Subcutaneous adipose tissue (tissue), 4 donors: ENCODE measurements around the gene GPR161. TPM values are rescaled to one million over a fixed set of nuclear protein-coding genes. Genes with fewer than 3 reads are reported as not detected.

ENCODE experiments used
- total RNA-seq, 4 donors: library from RNA; depleted of rRNA; stranded (reverse); fragments of >200 nt; gene quantifications; one replicate each; pipeline ENCODE4 v1.1.0, GENCODE V29; 2016
- TF ChIP-seq, protein P1 (sequence below): fragments of 450-650 bp; IDR thresholded peaks from one replicate; pipeline ENCODE4 v1.5.1; 2016; ENCODE audit warnings: low read depth, mild to moderate bottlenecking, control low read depth, antibody characterized with exemption, moderate library complexity

Gene GPR161
- total RNA-seq, 4 donors from 2014 or later, result 3.1 to 7.5 (median 4.4) TPM

GRCh38 chr1:168065506-168065905 lies 71.2 kb downstream of the GPR161 start:
- TF ChIP-seq, protein P1, sequence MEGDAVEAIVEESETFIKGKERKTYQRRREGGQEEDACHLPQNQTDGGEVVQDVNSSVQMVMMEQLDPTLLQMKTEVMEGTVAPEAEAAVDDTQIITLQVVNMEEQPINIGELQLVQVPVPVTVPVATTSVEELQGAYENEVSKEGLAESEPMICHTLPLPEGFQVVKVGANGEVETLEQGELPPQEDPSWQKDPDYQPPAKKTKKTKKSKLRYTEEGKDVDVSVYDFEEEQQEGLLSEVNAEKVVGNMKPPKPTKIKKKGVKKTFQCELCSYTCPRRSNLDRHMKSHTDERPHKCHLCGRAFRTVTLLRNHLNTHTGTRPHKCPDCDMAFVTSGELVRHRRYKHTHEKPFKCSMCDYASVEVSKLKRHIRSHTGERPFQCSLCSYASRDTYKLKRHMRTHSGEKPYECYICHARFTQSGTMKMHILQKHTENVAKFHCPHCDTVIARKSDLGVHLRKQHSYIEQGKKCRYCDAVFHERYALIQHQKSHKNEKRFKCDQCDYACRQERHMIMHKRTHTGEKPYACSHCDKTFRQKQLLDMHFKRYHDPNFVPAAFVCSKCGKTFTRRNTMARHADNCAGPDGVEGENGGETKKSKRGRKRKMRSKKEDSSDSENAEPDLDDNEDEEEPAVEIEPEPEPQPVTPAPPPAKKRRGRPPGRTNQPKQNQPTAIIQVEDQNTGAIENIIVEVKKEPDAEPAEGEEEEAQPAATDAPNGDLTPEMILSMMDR, result no peak

GRCh38 chr1:168064216-168064615 lies 72.5 kb downstream of the GPR161 start:
- TF ChIP-seq, protein P1, result no peak

DNA sequence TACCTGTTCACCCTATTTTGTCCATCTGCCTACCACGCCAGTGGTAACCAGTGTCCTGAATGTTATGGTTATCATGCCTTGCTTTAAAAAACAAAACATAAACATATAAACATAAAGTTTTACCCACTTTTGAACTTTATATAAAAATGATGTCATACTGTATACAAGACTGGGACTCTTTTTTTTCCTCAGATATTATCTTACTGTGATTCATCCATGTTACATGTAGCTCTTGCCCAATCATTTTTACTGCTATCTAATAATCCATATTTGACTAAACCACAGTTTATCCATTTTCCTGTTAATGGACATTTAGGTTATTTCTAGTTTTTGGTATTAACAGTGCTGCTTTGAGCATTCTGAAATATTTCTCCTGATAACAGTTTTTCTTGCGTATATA lies 78.8 kb downstream of the GPR161 start:
- TF ChIP-seq, protein P1, result no peak

GRCh38 chr1:168057355-168057754 lies 79.4 kb downstream of the GPR161 start:
- TF ChIP-seq, protein P1, result no peak

DNA sequence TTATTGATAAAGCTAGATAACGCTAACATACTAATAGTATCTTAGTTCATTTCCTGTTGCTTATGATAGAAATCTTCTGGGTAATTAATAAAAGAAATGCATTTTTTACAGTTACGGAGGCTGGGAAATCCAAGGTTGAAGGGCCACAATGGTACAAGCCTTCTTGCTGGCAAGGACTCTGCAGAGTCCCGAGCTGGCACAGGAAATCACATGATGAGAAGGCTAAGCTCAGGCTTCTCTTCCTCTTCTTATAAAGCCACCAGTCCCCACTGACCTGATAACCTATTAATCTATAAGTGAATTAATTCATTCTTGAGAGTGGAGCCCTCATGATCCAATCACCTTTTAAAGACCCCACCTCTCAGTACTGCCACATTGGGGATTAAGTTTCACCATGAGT lies 82.6 kb downstream of the GPR161 start:
- TF ChIP-seq, protein P1, result no peak

- TF ChIP-seq, protein P1, result no peak
These were observed 83.0 kb downstream of the GPR161 start for GRCh38 chr1:168053681-168054080.

DNA sequence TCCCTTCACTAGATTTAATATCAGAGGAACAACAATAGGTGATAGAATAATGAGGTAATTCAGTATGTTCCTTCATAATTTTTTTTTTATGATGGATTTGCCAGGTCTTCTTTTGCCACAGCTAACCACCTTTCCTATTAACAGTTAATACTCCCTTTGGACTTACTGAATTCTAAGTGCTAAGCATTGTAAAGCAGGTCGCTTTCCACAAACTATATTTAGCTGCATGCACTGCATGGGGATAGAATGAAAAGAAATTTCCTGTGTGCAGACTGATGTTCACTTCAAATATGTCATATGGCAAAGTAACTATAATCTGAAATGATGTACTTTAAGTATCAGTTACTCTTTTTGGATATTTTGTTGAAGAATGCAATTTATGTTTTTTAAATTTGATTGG lies 85.8 kb downstream of the GPR161 start:
- TF ChIP-seq, protein P1, result no peak
